Activated CD4-positive, alpha-beta T cell treated with anti-CD3 and anti-CD28 coated beads for 36 hours (primary cell): ENCODE results near the gene RABIF. TPM values are rescaled to one million over a fixed set of nuclear protein-coding genes. Genes with fewer than 3 reads are reported as not detected.
"Not testable (repeated sequence)": the region's sequence is repeated elsewhere in the genome, so short reads cannot be mapped to it uniquely, and the experiment has no call there.

Source experiments
- ATAC-seq: fragments of 200-7000 bp; cut with Tn5 transposase; one replicate; pipeline ENCODE4 v1.10.0; 2021; ENCODE audit warnings: mild to moderate bottlenecking, moderate library complexity
- CTCF ChIA-PET: fragments of 350-600 bp; sonication (Branson Sonifier 250); formaldehyde crosslinking; loops from one replicate; lab custom pipeline; 2021; ENCODE audit warnings: antibody characterized with exemption; lab: Charles Lee
- POLR2A ChIA-PET: fragments of 350-600 bp; sonication (Branson Sonifier 250); formaldehyde crosslinking; loops from one replicate; lab custom pipeline; 2021; ENCODE audit warnings: antibody characterized with exemption, inconsistent platforms; lab: Charles Lee
- DNase-seq: peaks from one replicate; pipeline ENCODE4 v3.0.0-alpha.2; 2020
- H3K27ac Mint-ChIP-seq: one replicate; pipeline ENCODE4 v1.8.0; 2021; ENCODE audit warnings: mixed read lengths
- H3K27me3 Mint-ChIP-seq: one replicate; pipeline ENCODE4 v1.8.0; 2021; ENCODE audit warnings: mixed read lengths
- H3K36me3 Mint-ChIP-seq: one replicate; pipeline ENCODE4 v1.8.0; 2021; ENCODE audit warnings: low read depth, mixed read lengths
- H3K4me1 Mint-ChIP-seq: one replicate; pipeline ENCODE4 v1.8.0; 2021; ENCODE audit warnings: mixed read lengths
- H3K4me3 Mint-ChIP-seq: one replicate; pipeline ENCODE4 v1.8.0; 2021; ENCODE audit warnings: mild to moderate bottlenecking, moderate library complexity, mixed read lengths
- H3K9me3 Mint-ChIP-seq: one replicate; pipeline ENCODE4 v1.8.0; 2021; ENCODE audit warnings: low read depth, mixed read lengths
- intact Hi-C, 2 experiments: fragments of 100-400 bp; cut with DNase I in 1 of 2; cut with micrococcal nuclease in 1 of 2; formaldehyde crosslinking; loops; one replicate each; pipeline versions ENCODE4 v1.14.2 to v1.15.1; 2022 to 2024; cut with DNase I, micrococcal nuclease
- total RNA-seq, 2 experiments: library from RNA; stranded (reverse); gene quantifications; one replicate each; pipeline ENCODE4 v1.2.3, GENCODE V29; 2021

The RABIF gene
- total RNA-seq, 2 experiments from 2014 or later: 6.8 to 7.4 TPM

DNA sequence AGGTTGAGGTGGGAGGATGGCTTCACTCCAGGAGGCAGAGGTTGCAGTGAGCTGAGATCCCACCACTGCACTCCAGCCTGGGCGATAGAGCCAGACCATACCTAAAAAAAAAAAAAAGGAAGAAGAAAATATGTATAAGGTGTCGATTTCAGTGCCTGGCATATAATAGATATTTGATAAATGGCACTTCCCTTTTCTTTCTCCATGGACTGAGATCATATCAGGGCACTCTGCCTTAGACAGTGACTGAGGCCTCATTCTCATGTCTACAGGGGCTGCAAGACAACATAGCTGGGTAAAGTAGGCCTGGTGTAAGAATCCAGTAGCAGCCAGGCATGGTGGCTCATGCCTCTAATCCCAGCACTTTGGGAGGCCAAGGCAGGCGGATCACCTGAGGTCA, 57.0 kb downstream of the RABIF start:
- Mint-ChIP-seq H3K4me1 (peaks cover 27% of the 10 kb centered on the region), H3K27ac (no peak overlapping the region), H3K27me3 (no peaks in the 10 kb centered on the region), H3K36me3 (no peaks in the 10 kb centered on the region), H3K9me3 (no peaks in the 10 kb centered on the region), H3K4me3 (no peak overlapping the region)
- CTCF ChIA-PET: no interaction called here
- POLR2A ChIA-PET: no interaction called here
- DNase-seq (no peak), ATAC-seq (no peak)
- intact Hi-C loops: no loop called here

DNA sequence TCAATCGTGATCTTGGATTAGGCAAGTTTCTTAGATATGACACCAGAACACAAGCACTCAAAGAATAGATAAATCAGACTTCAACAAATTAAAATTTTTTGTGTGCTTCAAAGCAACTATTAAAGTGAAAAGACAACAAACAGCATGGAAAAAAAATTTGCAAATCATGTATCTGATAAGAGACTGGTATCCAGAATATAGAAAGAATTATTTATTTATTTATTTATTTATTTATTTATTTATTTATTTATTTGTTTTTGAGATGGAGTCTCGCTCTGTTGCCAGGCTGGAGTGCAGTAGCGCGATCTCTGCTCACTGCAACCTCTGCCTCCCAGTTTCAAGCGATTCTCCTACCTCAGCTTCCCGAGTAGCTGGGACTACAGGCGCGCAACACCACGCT, 59.7 kb downstream of the RABIF start:
- H3K4me1 Mint-ChIP-seq, H3K27me3 Mint-ChIP-seq, H3K9me3 Mint-ChIP-seq, DNase-seq, H3K27ac Mint-ChIP-seq, intact Hi-C loops, CTCF ChIA-PET, H3K4me3 Mint-ChIP-seq, H3K36me3 Mint-ChIP-seq, ATAC-seq, POLR2A ChIA-PET: not testable (repeated sequence)

Other genes starting within 250 kb of the RABIF start
- not detected for gene SYT2, start 178.7 kb downstream of the RABIF start, total RNA-seq
- gene KDM5B, start 80.7 kb downstream of the RABIF start, total RNA-seq: 10 to 100 TPM; 34.6 to 45.9 TPM
- 1 to 10 TPM in 1 of 2 experiments, under 1 TPM in 1; 0.59 to 2.2 TPM for gene PCAT6, start 78.2 kb downstream of the RABIF start, total RNA-seq
- gene KLHL12, start 38.1 kb upstream of the RABIF start, total RNA-seq: 10 to 100 TPM; 32.1 to 39.1 TPM
- 10 to 100 TPM; 65.4 to 85.1 TPM for gene ADIPOR1, start 69.2 kb upstream of the RABIF start, total RNA-seq
- gene CYB5R1, start 78.1 kb upstream of the RABIF start, total RNA-seq: 10 to 100 TPM; 15.4 to 19.0 TPM
- gene TMEM183A, start 118.2 kb upstream of the RABIF start, total RNA-seq: 10 to 100 TPM; 68.6 to 71.0 TPM
- gene PPFIA4, start 137.3 kb upstream of the RABIF start, total RNA-seq: 10 to 100 TPM; 51.2 to 56.4 TPM
- gene MYOG, start 196.9 kb upstream of the RABIF start, total RNA-seq: not detected
- not detected for gene ADORA1, start 238.6 kb upstream of the RABIF start, total RNA-seq